Activated T-cell treated with anti-CD3 and anti-CD28 coated beads, Interleukin-2, amount 50 U/mL, for 4 hours (primary cell): ENCODE results near the gene SNX13. TPM values are rescaled to one million over a fixed set of nuclear protein-coding genes. Genes with fewer than 3 reads are reported as not detected.
A peak's percentile ranks its signal among the peaks of the same experiment; 100 is the strongest.

Source experiments
- ATAC-seq, 2 donors: fragments of 200-7000 bp; cut with Tn5 transposase; one replicate each; pipeline ENCODE4 v1.10.0; 2021
- DNase-seq: peaks from one replicate; pipeline ENCODE4 v3.0.0-alpha.2; 2020
- H3K27me3 Mint-ChIP-seq: one replicate; pipeline ENCODE4 v1.8.0; 2021; ENCODE audit warnings: low read depth, mixed read lengths
- H3K36me3 Mint-ChIP-seq: one replicate; pipeline ENCODE4 v1.8.0; 2022; ENCODE audit warnings: mixed read lengths; ENCODE audit not compliant: insufficient read depth
- H3K4me1 Mint-ChIP-seq: one replicate; pipeline ENCODE4 v1.8.0; 2021; ENCODE audit warnings: low read depth, mixed read lengths
- H3K4me3 Mint-ChIP-seq: one replicate; pipeline ENCODE4 v1.8.0; 2021; ENCODE audit warnings: mild to moderate bottlenecking, moderate library complexity, mixed read lengths
- H3K9me3 Mint-ChIP-seq: one replicate; pipeline ENCODE4 v1.8.0; 2021; ENCODE audit warnings: mixed read lengths
- total RNA-seq, 3 donors: library from RNA; stranded (reverse); gene quantifications; one replicate each; pipeline ENCODE4 v1.2.1, GENCODE V29; 2021

SNX13 gene
- total RNA-seq, 3 donors from 2014 or later, result 20.8 to 23.7 (median 22.5) TPM

DNA sequence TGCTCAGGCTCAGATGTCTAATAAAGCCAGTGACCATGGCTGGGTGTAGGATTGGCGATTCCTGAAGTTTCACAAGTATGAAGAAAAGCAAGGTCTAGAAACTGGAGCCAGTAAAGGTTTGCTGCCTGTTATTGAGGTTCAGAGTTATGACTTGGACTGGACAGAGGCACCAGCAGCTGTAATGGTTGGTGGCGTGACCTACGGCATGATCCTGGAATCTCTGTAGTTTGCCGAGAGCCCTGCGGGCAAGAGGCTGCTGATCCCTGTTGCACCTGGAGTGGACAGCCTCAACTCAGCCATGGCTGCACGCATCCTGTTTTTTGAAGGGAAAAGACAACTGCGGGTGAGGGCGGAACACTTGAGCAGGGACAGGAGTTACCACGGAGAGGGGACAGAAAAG is 22.4 kb upstream of the SNX13 start:
- no peak for ATAC-seq
- Mint-ChIP-seq H3K36me3 (no peaks in the 10 kb centered on the region), H3K27me3 (no peaks in the 10 kb centered on the region), H3K4me3 (no peak overlapping the region), H3K4me1 (no peaks in the 10 kb centered on the region), H3K9me3 (no peaks in the 10 kb centered on the region)
- DNase-seq, result no peak

- DNase-seq (no peak), ATAC-seq (no peak)
- peaks cover 2% of the 10 kb centered on the region for H3K27me3 Mint-ChIP-seq
- no peak overlapping the region for H3K4me3 Mint-ChIP-seq
- peaks cover 2% of the 10 kb centered on the region for H3K4me1 Mint-ChIP-seq
- no peaks in the 10 kb centered on the region for H3K9me3 Mint-ChIP-seq
- no peaks in the 10 kb centered on the region for H3K36me3 Mint-ChIP-seq
Measured at GRCh38 chr7:17957871-17958270, 17.6 kb upstream of the SNX13 start.

GRCh38 chr7:17952387-17952786 is 12.1 kb upstream of the SNX13 start:
- DNase-seq, result no peak
- Mint-ChIP-seq H3K9me3 (no peaks in the 10 kb centered on the region), H3K4me1 (peaks cover 13% of the 10 kb centered on the region), H3K4me3 (peak overlapping the region; percentile 35), H3K27me3 (peaks cover 2% of the 10 kb centered on the region), H3K36me3 (no peaks in the 10 kb centered on the region)
- peak; percentile 83 to 90 for ATAC-seq

DNA sequence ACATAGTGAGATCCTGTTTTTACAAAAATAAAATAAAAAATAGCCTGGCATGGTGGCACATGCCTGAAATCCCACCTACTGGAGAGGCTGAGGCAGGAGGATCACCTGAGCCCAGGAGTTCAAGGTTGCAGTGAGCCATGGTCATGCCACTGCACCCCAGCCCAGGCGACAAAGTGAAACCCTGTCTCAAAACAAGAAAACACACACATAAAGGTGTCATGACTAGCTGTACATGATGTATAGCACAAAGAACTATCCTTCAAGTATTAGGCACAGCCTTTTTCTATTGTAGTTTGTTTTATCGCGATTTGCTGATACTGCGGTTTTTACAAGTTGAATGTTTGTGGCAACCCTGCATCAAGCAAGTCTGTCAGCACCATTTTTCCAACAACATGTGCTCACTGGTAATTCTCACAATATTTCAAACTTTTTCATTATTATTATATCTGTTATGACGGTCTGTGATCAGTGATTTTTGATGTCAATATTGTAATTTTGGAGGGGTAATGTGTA is 11.5 kb upstream of the SNX13 start:
- ATAC-seq (peak; percentile 25 to 38), DNase-seq (no peak)
- peaks cover 18% of the 10 kb centered on the region for H3K4me1 Mint-ChIP-seq
- peaks cover 2% of the 10 kb centered on the region for H3K27me3 Mint-ChIP-seq
- H3K36me3 Mint-ChIP-seq, result no peaks in the 10 kb centered on the region
- H3K9me3 Mint-ChIP-seq, result no peaks in the 10 kb centered on the region
- H3K4me3 Mint-ChIP-seq, result no peak overlapping the region

- Mint-ChIP-seq H3K4me3 (no peak overlapping the region), H3K9me3 (no peaks in the 10 kb centered on the region), H3K4me1 (peaks cover 20% of the 10 kb centered on the region), H3K36me3 (no peaks in the 10 kb centered on the region), H3K27me3 (no peaks in the 10 kb centered on the region)
- DNase-seq, result no peak
- ATAC-seq, result no peak
Measured at GRCh38 chr7:17948526-17949238, 8.4 kb upstream of the SNX13 start.

DNA sequence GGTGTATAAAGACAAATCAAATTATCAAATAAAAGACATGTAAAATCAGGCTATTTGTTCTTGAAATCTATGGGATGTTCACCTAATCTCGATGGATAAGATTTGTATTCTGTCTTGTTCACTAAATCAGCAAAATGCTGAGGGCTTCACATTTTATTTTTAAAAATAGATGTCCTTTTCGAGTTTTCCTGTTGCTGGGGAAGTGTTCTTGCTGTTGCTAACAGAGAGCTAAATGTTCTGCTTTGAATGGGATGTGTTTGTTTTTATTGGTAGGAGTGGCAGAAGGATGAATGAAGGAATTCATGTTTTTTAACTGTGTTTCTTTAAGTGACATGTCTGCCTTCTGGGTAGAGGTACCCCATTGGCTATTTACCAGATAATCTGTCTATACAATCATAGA is 7.3 kb upstream of the SNX13 start:
- Mint-ChIP-seq H3K27me3 (no peaks in the 10 kb centered on the region), H3K4me1 (peaks cover 16% of the 10 kb centered on the region), H3K4me3 (no peak overlapping the region), H3K36me3 (no peaks in the 10 kb centered on the region), H3K9me3 (no peaks in the 10 kb centered on the region)
- no peak for ATAC-seq
- no peak for DNase-seq

DNA sequence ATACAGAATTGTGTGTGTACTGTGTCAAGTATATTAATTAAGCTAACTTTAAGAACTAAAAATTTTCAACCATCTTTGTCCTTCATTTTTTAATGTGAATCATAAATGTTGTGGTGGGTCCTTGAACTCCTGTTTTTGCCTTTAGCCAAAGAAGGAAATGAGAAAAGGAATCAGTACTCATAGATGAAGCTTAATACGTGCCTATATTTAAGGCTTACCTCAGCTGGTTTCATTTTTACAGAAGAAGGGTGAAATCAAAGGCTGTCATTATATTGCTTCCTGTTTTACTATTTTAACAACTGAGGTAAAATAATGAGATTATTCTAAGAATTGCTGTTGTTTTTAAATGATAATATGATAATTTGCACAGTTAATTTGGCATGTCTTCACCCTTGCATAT is 6.3 kb upstream of the SNX13 start:
- ATAC-seq, result no peak
- Mint-ChIP-seq H3K36me3 (no peaks in the 10 kb centered on the region), H3K4me3 (peak overlapping the region; percentile 22)

DNA sequence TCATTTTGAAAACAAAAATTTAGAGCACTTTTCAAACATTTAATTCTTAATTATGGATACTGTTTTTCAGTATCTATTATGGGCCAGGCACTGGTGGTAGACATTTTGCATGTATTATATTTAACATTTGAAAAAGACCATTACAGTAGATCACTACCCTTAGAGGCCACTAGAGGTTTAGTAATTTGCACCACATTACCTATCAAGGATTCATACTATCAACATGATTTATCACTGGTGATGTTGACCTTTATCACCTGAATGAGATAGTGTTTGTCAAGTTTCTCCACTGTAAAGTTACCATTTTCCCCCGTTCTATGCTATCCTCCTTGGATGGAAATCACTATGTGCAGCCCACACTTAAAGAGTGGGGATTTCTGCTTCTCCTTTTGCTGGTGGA is 4.4 kb upstream of the SNX13 start:
- peaks cover 20% of the 10 kb centered on the region for H3K4me1 Mint-ChIP-seq
- no peak overlapping the region for H3K4me3 Mint-ChIP-seq
- no peak for DNase-seq
- no peak for ATAC-seq
- H3K27me3 Mint-ChIP-seq, result no peaks in the 10 kb centered on the region
- H3K36me3 Mint-ChIP-seq, result no peaks in the 10 kb centered on the region
- no peaks in the 10 kb centered on the region for H3K9me3 Mint-ChIP-seq

More for the DNA sequence above, 6.3 kb upstream of the SNX13 start:
- Mint-ChIP-seq H3K9me3 (no peaks in the 10 kb centered on the region), H3K27me3 (no peaks in the 10 kb centered on the region), H3K4me1 (peaks cover 12% of the 10 kb centered on the region)
- no peak for DNase-seq

- peaks cover 34% of the 10 kb centered on the region for H3K4me1 Mint-ChIP-seq
- H3K27me3 Mint-ChIP-seq, result no peaks in the 10 kb centered on the region
- ATAC-seq (no peak), DNase-seq (no peak)
- H3K9me3 Mint-ChIP-seq, result no peaks in the 10 kb centered on the region
- H3K36me3 Mint-ChIP-seq, result peaks cover 1% of the 10 kb centered on the region
- no peak overlapping the region for H3K4me3 Mint-ChIP-seq
Measured at GRCh38 chr7:17943006-17943405, 2.7 kb upstream of the SNX13 start.

DNA sequence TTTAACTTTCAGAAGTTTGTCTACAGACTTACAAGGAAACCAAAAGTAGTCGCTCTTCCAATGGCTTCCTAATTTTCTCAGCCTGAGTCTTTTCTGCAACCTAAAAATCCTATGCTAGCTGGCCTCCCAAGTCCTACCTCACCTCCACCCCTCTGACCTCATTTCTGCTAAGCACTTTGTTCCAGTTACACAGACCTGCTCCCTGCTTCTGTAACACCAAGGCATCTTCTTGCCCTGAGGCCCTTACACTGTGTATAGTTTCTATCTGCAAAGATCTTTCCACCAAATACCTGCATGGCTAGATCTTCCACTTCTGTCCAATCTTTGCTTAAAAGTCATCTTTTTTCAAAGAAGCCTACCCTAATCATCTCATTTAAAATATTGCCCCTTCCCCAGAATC is 1.9 kb upstream of the SNX13 start:
- H3K9me3 Mint-ChIP-seq, result no peaks in the 10 kb centered on the region
- ATAC-seq (no peak), DNase-seq (no peak)
- H3K27me3 Mint-ChIP-seq, result no peaks in the 10 kb centered on the region
- H3K4me3 Mint-ChIP-seq, result no peak overlapping the region
- H3K4me1 Mint-ChIP-seq, result peaks cover 37% of the 10 kb centered on the region
- H3K36me3 Mint-ChIP-seq, result peaks cover 1% of the 10 kb centered on the region

- no peak for DNase-seq
- H3K4me3 Mint-ChIP-seq, result peak overlapping the region; percentile 98
- peaks cover 1% of the 10 kb centered on the region for H3K36me3 Mint-ChIP-seq
- peaks cover 38% of the 10 kb centered on the region for H3K4me1 Mint-ChIP-seq
- no peaks in the 10 kb centered on the region for H3K9me3 Mint-ChIP-seq
- no peaks in the 10 kb centered on the region for H3K27me3 Mint-ChIP-seq
- no peak for ATAC-seq
Measured at GRCh38 chr7:17940951-17941431, 697 bp upstream of the SNX13 start.

DNA sequence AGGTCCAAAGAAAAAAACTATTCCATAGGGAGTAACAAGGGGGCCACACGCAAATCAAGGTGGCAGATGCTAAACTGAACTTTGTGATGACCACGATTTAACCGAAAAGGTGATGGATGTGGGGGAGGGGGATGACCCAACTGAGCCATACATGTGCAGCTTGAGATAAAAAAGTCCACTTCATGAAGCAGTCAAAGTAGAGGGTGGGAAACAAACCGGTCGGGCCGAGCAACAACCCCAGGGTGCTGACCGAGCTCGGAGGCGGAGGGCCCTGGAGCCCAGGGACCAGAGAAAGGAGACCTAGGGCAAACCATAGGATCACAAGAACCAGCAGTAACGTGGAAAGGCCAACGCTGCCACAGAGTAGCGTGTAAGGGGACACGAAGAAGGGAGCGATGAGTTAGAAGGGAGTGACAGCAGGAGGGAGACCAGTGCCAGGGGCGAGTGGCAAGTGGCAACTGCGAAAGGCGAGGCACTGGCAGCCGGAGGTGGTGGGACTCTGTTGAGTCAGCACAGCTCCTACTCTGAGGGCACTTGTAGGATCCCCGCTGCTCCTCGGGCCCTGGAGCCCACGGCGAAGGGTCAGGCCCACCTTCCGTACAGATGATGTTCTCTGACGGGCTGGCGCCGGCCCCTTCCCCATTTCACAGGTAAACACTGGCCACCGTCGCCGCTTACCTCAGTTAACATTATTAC is 540 bp downstream of the SNX13 start:
- Mint-ChIP-seq H3K4me3 (peak overlapping the region; percentile 98), H3K9me3 (no peaks in the 10 kb centered on the region), H3K27me3 (no peaks in the 10 kb centered on the region), H3K36me3 (peaks cover 1% of the 10 kb centered on the region), H3K4me1 (peaks cover 47% of the 10 kb centered on the region)
- DNase-seq, result peak; percentile 36
- peak; percentile 62 to 66 for ATAC-seq

- H3K9me3 Mint-ChIP-seq, result no peaks in the 10 kb centered on the region
- H3K4me1 Mint-ChIP-seq, result peaks cover 52% of the 10 kb centered on the region
- peak overlapping the region; percentile 98 for H3K4me3 Mint-ChIP-seq
- H3K27me3 Mint-ChIP-seq, result no peaks in the 10 kb centered on the region
- ATAC-seq (no peak), DNase-seq (no peak)
- H3K36me3 Mint-ChIP-seq, result peaks cover 1% of the 10 kb centered on the region
Measured at GRCh38 chr7:17939211-17939605, 1.1 kb downstream of the SNX13 start.

GRCh38 chr7:17937506-17938120 is 2.7 kb downstream of the SNX13 start:
- no peaks in the 10 kb centered on the region for H3K27me3 Mint-ChIP-seq
- DNase-seq (no peak), ATAC-seq (peak; percentile 10 to 12)
- peak overlapping the region; percentile 98 for H3K4me3 Mint-ChIP-seq
- no peaks in the 10 kb centered on the region for H3K9me3 Mint-ChIP-seq
- peaks cover 1% of the 10 kb centered on the region for H3K36me3 Mint-ChIP-seq
- H3K4me1 Mint-ChIP-seq, result peaks cover 66% of the 10 kb centered on the region
